OCI-LY3 (cell line): ENCODE data around the gene LRRC8E.

Experiments
- H2AFZ ChIP-seq: fragments of 200-600, 300-600 bp; shearing (Covaris generic); 2 replicates; pipeline ENCODE4 v1.6.0; 2014; ENCODE audit warnings: antibody characterized with exemption, low read depth, low read length
- H3K27ac ChIP-seq: fragments of 200-600, 300-600 bp; sonication (generic); 2 replicates; pipeline ENCODE4 v1.5.1; 2014; ENCODE audit warnings: mild to moderate bottlenecking, low read length, moderate library complexity, mixed read lengths
- H3K27me3 ChIP-seq: fragments of 200-600, 300-600 bp; sonication (generic); 2 replicates; pipeline ENCODE4 v1.6.1; 2014; ENCODE audit warnings: low read depth, low read length, mixed read lengths
- H3K36me3 ChIP-seq: fragments of 200-600, 300-600 bp; sonication (generic); replicated peaks from 2 replicates; pipeline ENCODE3; 2014; ENCODE audit warnings: low read depth, low read length, mixed read lengths
- H3K4me1 ChIP-seq: fragments of 300-600, 200-600 bp; sonication (generic); 2 replicates; pipeline ENCODE4 v1.6.1; 2014; ENCODE audit warnings: low read length, mixed read lengths
- H3K4me2 ChIP-seq: fragments of 200-600, 300-600 bp; sonication (generic); 2 replicates; pipeline ENCODE4 v1.6.1; 2014; ENCODE audit warnings: low read length, mixed read lengths
- H3K4me3 ChIP-seq: fragments of 300-600, 200-600 bp; sonication (generic); 2 replicates; pipeline ENCODE4 v1.5.1; 2014; ENCODE audit warnings: antibody characterized with exemption, mild to moderate bottlenecking, low read length, moderate library complexity
- H3K79me2 ChIP-seq: fragments of 300-600, 200-600 bp; shearing (Covaris generic); 2 replicates; pipeline ENCODE4 v1.6.1; 2014; ENCODE audit warnings: mild to moderate bottlenecking, low read length, mixed read lengths
- H3K9ac ChIP-seq: fragments of 300-600, 200-600 bp; shearing (Covaris generic); 2 replicates; pipeline ENCODE4 v1.6.0; 2014; ENCODE audit warnings: mild to moderate bottlenecking, low read length, moderate library complexity
- H3K9me3 ChIP-seq: fragments of 200-600, 300-600 bp; shearing (Covaris generic); 2 replicates; pipeline ENCODE4 v1.6.1; 2014; ENCODE audit warnings: low read length, mixed read lengths; ENCODE audit not compliant: insufficient read depth
- H4K20me1 ChIP-seq: fragments of 200-600, 300-600 bp; sonication (generic); 2 replicates; pipeline ENCODE4 v1.6.1; 2016; ENCODE audit warnings: low read length, mixed read lengths; ENCODE audit not compliant: insufficient read depth
- CTCF ChIP-seq: fragments of 200-600, 300-600 bp; sonication (generic); IDR thresholded peaks from 2 replicates; pipeline ENCODE4 v1.5.1; 2014; ENCODE audit warnings: antibody characterized with exemption, low read length, low read depth
- EZH2phosphoT487 ChIP-seq: fragments of 200-600 bp; shearing (Covaris generic); IDR thresholded peaks from 2 replicates; pipeline ENCODE4 v1.6.1; 2018; ENCODE audit warnings: antibody characterized with exemption, mixed run types, low read depth

Gene LRRC8E

GRCh38 chr19:7888145-7888825 is at the start of gene LRRC8E:
TSS of gene LRRC8E (plus strand) at chr19:7888510. CDS start at chr19:7895604, 7,094 bp downstream.
- H3K27ac ChIP-seq: no peak within 1 kb of the TSS

GRCh38 chr19:7839476-7839875 is 48.8 kb upstream of the LRRC8E start:
- no peaks in the 10 kb centered on the region for H3K36me3 ChIP-seq
- no peaks in the 10 kb centered on the region for H3K27me3 ChIP-seq
- no peak overlapping the region for H3K27ac ChIP-seq
- H3K4me1 ChIP-seq: peaks cover 9% of the 10 kb centered on the region
- TF ChIP-seq EZH2phosphoT487 (no peak), CTCF (no peak)
- no peak overlapping the region for H3K9ac ChIP-seq
- H2AFZ ChIP-seq: no peak overlapping the region
- no peak overlapping the region for H3K4me3 ChIP-seq
- no peaks in the 10 kb centered on the region for H4K20me1 ChIP-seq
- no peak overlapping the region for H3K4me2 ChIP-seq
- H3K79me2 ChIP-seq: no peaks in the 10 kb centered on the region
- H3K9me3 ChIP-seq: peaks cover 5% of the 10 kb centered on the region; the same call in 1 of the 2 replicates

More at GRCh38 chr19:7888145-7888825, at the start of gene LRRC8E:
- TF ChIP-seq EZH2phosphoT487 (no peak), CTCF (no peak)
- no peaks in the 10 kb centered on the region for H3K27me3 ChIP-seq
- no peaks in the 10 kb centered on the region for H3K9me3 ChIP-seq
- no peak within 1 kb of the TSS for H3K4me3 ChIP-seq
- no peaks in the 10 kb centered on the region for H3K4me1 ChIP-seq
- no peaks in the 10 kb centered on the region for H3K36me3 ChIP-seq
- no peaks in the 10 kb centered on the region for H3K79me2 ChIP-seq
- no peak within 1 kb of the TSS for H2AFZ ChIP-seq
- H3K9ac ChIP-seq: no peak within 1 kb of the TSS
- H4K20me1 ChIP-seq: no peaks in the 10 kb centered on the region
- H3K4me2 ChIP-seq: no peak within 1 kb of the TSS

GRCh38 chr19:7840629-7841028 is 47.7 kb upstream of the LRRC8E start:
- Histone ChIP-seq H4K20me1 (no peaks in the 10 kb centered on the region), H3K4me2 (no peak overlapping the region), H3K27ac (no peak overlapping the region), H3K79me2 (no peaks in the 10 kb centered on the region), H3K36me3 (no peaks in the 10 kb centered on the region), H2AFZ (no peak overlapping the region), H3K9ac (no peak overlapping the region), H3K9me3 (peaks cover 5% of the 10 kb centered on the region; the same call in 1 of the 2 replicates), H3K27me3 (no peaks in the 10 kb centered on the region), H3K4me3 (no peak overlapping the region), H3K4me1 (peaks cover 9% of the 10 kb centered on the region)
- TF ChIP-seq CTCF (no peak), EZH2phosphoT487 (no peak)

GRCh38 chr19:7841751-7842660 is 46.3 kb upstream of the LRRC8E start:
- Histone ChIP-seq H3K27me3 (no peaks in the 10 kb centered on the region), H3K27ac (no peak overlapping the region)

More at GRCh38 chr19:7841751-7842660, 46.3 kb upstream of the LRRC8E start:
- Histone ChIP-seq H3K9ac (no peak overlapping the region), H3K4me1 (peaks cover 9% of the 10 kb centered on the region), H3K4me2 (no peak overlapping the region), H3K79me2 (no peaks in the 10 kb centered on the region), H3K36me3 (no peaks in the 10 kb centered on the region), H2AFZ (no peak overlapping the region), H3K4me3 (no peak overlapping the region), H4K20me1 (no peaks in the 10 kb centered on the region), H3K9me3 (peaks cover 5% of the 10 kb centered on the region; the same call in 1 of the 2 replicates)
- TF ChIP-seq EZH2phosphoT487 (no peak), CTCF (no peak)
